HCT116 (cell line): ENCODE data around the gene ZSCAN30. TPM values are rescaled to one million over a fixed set of nuclear protein-coding genes. Genes with fewer than 3 reads are reported as not detected.

Source experiments
- ATAC-seq: fragments of 200-7000 bp; cut with Tn5 transposase; 2 replicates; pipeline ENCODE4 v1.9.1; 2020; ENCODE audit warnings: mild to moderate bottlenecking, moderate library complexity
- BruUV-seq: library from RNA; stranded (reverse); fragments of 400-500 nt; replicated peaks from 2 replicates; lab custom pipeline; 2021; lab: Mats Ljungman, UMichigan
- CTCF ChIA-PET: fragments of 300-600 bp; sonication (Branson Sonifier 250); formaldehyde crosslinking; loops from one replicate; lab custom pipeline; 2021; ENCODE audit warnings: antibody characterized with exemption; lab: Charles Lee
- POLR2A ChIA-PET: fragments of 300-600, 350-600 bp; sonication (Branson Sonifier 250); formaldehyde crosslinking; loops from one replicate; lab custom pipeline; 2021; ENCODE audit warnings: antibody characterized with exemption; lab: Charles Lee
- RAD21 ChIA-PET, 2 experiments: fragments of 300-600 bp; sonication (Branson Sonifier 250); formaldehyde crosslinking; loops; one replicate each; lab custom pipeline; 2023; ENCODE audit warnings: low total read pairs in 2 of 2; ENCODE audit not compliant: uncharacterized antibody in 2 of 2, unreplicated experiment in 2 of 2, low non-redundant PET in 1 of 2; lab: Charles Lee
- DNase-seq: peaks from one replicate; pipeline ENCODE4 v3.0.0-alpha.2; 2010; ENCODE audit warnings: low read depth, low spot score
- H2AFZ ChIP-seq: fragments of 200-600 bp; shearing (Covaris generic), sonication (generic); 2 replicates; pipeline ENCODE4 v1.6.1; 2017; ENCODE audit warnings: low read depth, mixed run types, mixed read lengths, antibody characterized with exemption, low read length; ENCODE audit not compliant: poor library complexity, severe bottlenecking
- H3K27ac ChIP-seq: 2 replicates; pipeline ENCODE4 v1.5.1; 2012; ENCODE audit warnings: low read depth, low read length
- H3K27me3 ChIP-seq: fragments of 200-600 bp; sonication (generic); 2 replicates; pipeline ENCODE4 v1.6.1; 2016; ENCODE audit warnings: mixed run types, low read length, mixed read lengths; ENCODE audit not compliant: insufficient read depth
- H3K36me3 ChIP-seq, 2 experiments: fragments of 200-500 bp in 1 of 2; fragments of 200-600 bp in 1 of 2; sonication (Bioruptor generic) in 1 of 2; sonication (generic) in 1 of 2; 2 replicates each; pipeline versions ENCODE4 v1.5.1 to v1.6.1; 2014 to 2016; ENCODE audit warnings: low read length in 2 of 2, inconsistent platforms in 1 of 2, mixed read lengths in 1 of 2, mixed run types in 1 of 2; ENCODE audit not compliant: insufficient read depth in 2 of 2, control insufficient read depth in 1 of 2
- H3K4me1 ChIP-seq, 2 experiments: fragments of 200-600 bp in 1 of 2; sonication (generic) in 1 of 2; 2 replicates each; pipeline versions ENCODE4 v1.5.1 to v1.6.1; 2012 to 2017; ENCODE audit warnings: low read length in 2 of 2, inconsistent platforms in 1 of 2, mild to moderate bottlenecking in 1 of 2, mixed read lengths in 1 of 2, mixed run types in 1 of 2, moderate library complexity in 1 of 2; ENCODE audit not compliant: insufficient read depth in 2 of 2, control insufficient read depth in 1 of 2
- H3K4me2 ChIP-seq: fragments of 200-600 bp; sonication (generic); 2 replicates; pipeline ENCODE4 v1.6.1; 2017; ENCODE audit warnings: mixed run types, low read length, mixed read lengths
- H3K4me3 ChIP-seq, 2 experiments: fragments of 200-600 bp in 1 of 2; sonication (generic) in 1 of 2; replicated peaks in 1 of 2; 2 replicates each; pipeline ENCODE4 v1.5.1; 2011 to 2016; ENCODE audit warnings: low read length in 2 of 2, control low read depth in 1 of 2, low read depth in 1 of 2, mild to moderate bottlenecking in 1 of 2, mixed read lengths in 1 of 2, mixed run types in 1 of 2
- H3K79me2 ChIP-seq: fragments of 200-600 bp; sonication (generic); 2 replicates; pipeline ENCODE4 v1.6.1; 2017; ENCODE audit warnings: mild to moderate bottlenecking, mixed run types, low read length, moderate library complexity, mixed read lengths; ENCODE audit not compliant: insufficient read depth
- H3K9ac ChIP-seq: fragments of 200-600 bp; sonication (generic); 2 replicates; pipeline ENCODE4 v1.6.1; 2016; ENCODE audit warnings: low read length, mixed read lengths
- H3K9me2 ChIP-seq: fragments of 200-600 bp; sonication (generic), shearing (Covaris generic); 2 replicates; pipeline ENCODE4 v1.6.1; 2017; ENCODE audit warnings: mixed run types, mild to moderate bottlenecking, moderate library complexity; ENCODE audit not compliant: insufficient read depth
- H3K9me3 ChIP-seq, 2 experiments: fragments of 200-500 bp in 1 of 2; fragments of 200-600 bp in 1 of 2; sonication (Bioruptor generic) in 1 of 2; sonication (generic) in 1 of 2; 2 replicates each; pipeline ENCODE4 v1.6.1; 2014 to 2017; ENCODE audit warnings: low read length in 2 of 2, mixed read lengths in 2 of 2, inconsistent platforms in 1 of 2, low read depth in 1 of 2, mild to moderate bottlenecking in 1 of 2, mixed run types in 1 of 2, moderate library complexity in 1 of 2; ENCODE audit not compliant: control insufficient read depth in 1 of 2, insufficient read depth in 1 of 2
- H4K20me1 ChIP-seq: fragments of 200-600 bp; sonication (generic), shearing (Covaris generic); 2 replicates; pipeline ENCODE4 v1.6.1; 2017; ENCODE audit warnings: mixed run types, mild to moderate bottlenecking, moderate library complexity; ENCODE audit not compliant: insufficient read depth
- CEBPB ChIP-seq: IDR thresholded peaks from 2 replicates; pipeline ENCODE4 v1.6.1; 2012; ENCODE audit warnings: low read depth
- EGR1 ChIP-seq: IDR thresholded peaks from 2 replicates; pipeline ENCODE4 v1.6.1; 2012; ENCODE audit warnings: low read depth
- FOSL1 ChIP-seq: IDR thresholded peaks from 2 replicates; pipeline ENCODE4 v1.6.1; 2012; ENCODE audit warnings: low read depth
- JUND ChIP-seq: IDR thresholded peaks from 2 replicates; pipeline ENCODE4 v1.6.1; 2012
- MAX ChIP-seq: IDR thresholded peaks from 2 replicates; pipeline ENCODE4 v1.6.1; 2012
- POLR2AphosphoS5 ChIP-seq: IDR thresholded peaks from 2 replicates; pipeline ENCODE4 v1.6.1; 2011; ENCODE audit warnings: mild to moderate bottlenecking, low read depth, low read length, moderate library complexity
- RAD21 ChIP-seq: IDR thresholded peaks from 2 replicates; pipeline ENCODE4 v1.6.1; 2012; ENCODE audit warnings: low read depth, mild to moderate bottlenecking
- REST ChIP-seq: IDR thresholded peaks from 2 replicates; pipeline ENCODE4 v1.6.1; 2012; ENCODE audit warnings: low read depth
- TCF7L2 ChIP-seq: IDR thresholded peaks from 2 replicates; pipeline ENCODE4 v1.7.0; 2011; ENCODE audit warnings: borderline replicate concordance, inconsistent platforms; ENCODE audit not compliant: insufficient read depth, insufficient read length; ENCODE audit errors: extremely low read depth
- ZBTB33 ChIP-seq: IDR thresholded peaks from 2 replicates; pipeline ENCODE4 v1.6.1; 2011; ENCODE audit warnings: mild to moderate bottlenecking, low read length, moderate library complexity; ENCODE audit not compliant: insufficient replicate concordance; ENCODE audit errors: extremely low read depth
- intact Hi-C: fragments of 100-400 bp; cut with micrococcal nuclease; formaldehyde crosslinking; loops from 2 replicates; pipeline ENCODE4 v1.10.0; 2022
- total RNA-seq: library from RNA; stranded (reverse); gene quantifications from one replicate; pipeline ENCODE4 v1.2.1, GENCODE V29; 2021; ENCODE audit not compliant: unreplicated experiment

The ZSCAN30 gene
- total RNA-seq, 1 experiment from 2014 or later = 11.5 TPM

GRCh38 chr18:35276267-35276666 is 13.8 kb downstream of the ZSCAN30 start (continued):
- no peak for TF ChIP-seq ZBTB33
- no peak for TF ChIP-seq CEBPB
- TF ChIP-seq TCF7L2 = no peak
- no peak for TF ChIP-seq EGR1

GRCh38 chr18:35271656-35272055 is 18.4 kb downstream of the ZSCAN30 start:
- RAD21 ChIA-PET = no interaction called here
- ATAC-seq (no peak), DNase-seq (no peak)
- no peak for TF ChIP-seq POLR2AphosphoS5
- no peak for TF ChIP-seq JUND
- TF ChIP-seq RAD21 = no peak
- no peak for TF ChIP-seq MAX
- TF ChIP-seq FOSL1 = no peak
- no peak for TF ChIP-seq EGR1
- TF ChIP-seq CEBPB = no peak
- no peak for TF ChIP-seq REST
- intact Hi-C loops = no loop called here
- POLR2A ChIA-PET = no interaction called here
- H2AFZ ChIP-seq = no peak overlapping the region
- H3K9me3 ChIP-seq = peaks cover 0 to 6% of the 10 kb centered on the region in 2 experiments; a peak in 1 of 4 replicates
- H3K4me1 ChIP-seq = no peaks in the 10 kb centered on the region
- no peaks in the 10 kb centered on the region for H3K27me3 ChIP-seq
- no peaks in the 10 kb centered on the region for H3K36me3 ChIP-seq
- H3K4me3 ChIP-seq = no peak overlapping the region
- no TSS peak for BruUV-seq
- H4K20me1 ChIP-seq = no peaks in the 10 kb centered on the region
- CTCF ChIA-PET = no interaction called here
- no peak overlapping the region for H3K4me2 ChIP-seq
- no peaks in the 10 kb centered on the region for H3K79me2 ChIP-seq
- H3K9me2 ChIP-seq = no peaks in the 10 kb centered on the region
- H3K27ac ChIP-seq = no peak overlapping the region
- no peak overlapping the region for H3K9ac ChIP-seq
